Measurements from ENCODE around the gene GARIN5B. TPM values are rescaled to one million over a fixed set of nuclear protein-coding genes. Genes with fewer than 3 reads are reported as not detected.

GARIN5B gene
- total RNA-seq, 2 experiments from 2014 or later: not detected

GRCh38 chr19:55400281-55401087, 37.4 kb upstream of the GARIN5B start:
- CTCF ChIA-PET: no interaction called here
- Mint-ChIP-seq H3K9me3 (no peaks in the 10 kb centered on the region), H3K27me3 (ENCODE audit: low read depth) (no peaks in the 10 kb centered on the region), H3K27ac (no peak overlapping the region), H3K4me3 (peak overlapping the region; percentile 32), H3K4me1 (ENCODE audit: low read depth) (peaks cover 21% of the 10 kb centered on the region), H3K36me3 (ENCODE audit: low read depth) (peaks cover 37% of the 10 kb centered on the region)
- intact Hi-C loops (cut with micrococcal nuclease): no loop called here
- DNase-seq: no peak

GRCh38 chr19:55398200-55398925, 35.3 kb upstream of the GARIN5B start:
- H3K27ac Mint-ChIP-seq: no peak overlapping the region
- intact Hi-C loops (cut with micrococcal nuclease): no loop called here
- no peaks in the 10 kb centered on the region for H3K9me3 Mint-ChIP-seq
- no peaks in the 10 kb centered on the region for H3K27me3 Mint-ChIP-seq (ENCODE audit: low read depth)
- peaks cover 18% of the 10 kb centered on the region for H3K4me1 Mint-ChIP-seq (ENCODE audit: low read depth)
- peaks cover 25% of the 10 kb centered on the region for H3K36me3 Mint-ChIP-seq (ENCODE audit: low read depth)
- no peak for DNase-seq
- CTCF ChIA-PET: no interaction called here
- H3K4me3 Mint-ChIP-seq: no peak overlapping the region

- no peak for DNase-seq
- H3K9me3 Mint-ChIP-seq: no peaks in the 10 kb centered on the region
- H3K27ac Mint-ChIP-seq: no peak overlapping the region
- H3K36me3 Mint-ChIP-seq (ENCODE audit: low read depth): peaks cover 21% of the 10 kb centered on the region
- intact Hi-C loops (cut with micrococcal nuclease): no loop called here
- H3K27me3 Mint-ChIP-seq (ENCODE audit: low read depth): no peaks in the 10 kb centered on the region
- CTCF ChIA-PET: no interaction called here
- H3K4me1 Mint-ChIP-seq (ENCODE audit: low read depth): peaks cover 31% of the 10 kb centered on the region
- H3K4me3 Mint-ChIP-seq: no peak overlapping the region
These were observed 30.0 kb upstream of the GARIN5B start for GRCh38 chr19:55392820-55393761.

- Mint-ChIP-seq H3K27me3 (ENCODE audit: low read depth) (no peaks in the 10 kb centered on the region), H3K4me1 (ENCODE audit: low read depth) (peaks cover 35% of the 10 kb centered on the region), H3K4me3 (no peak overlapping the region), H3K27ac (no peak overlapping the region), H3K9me3 (no peaks in the 10 kb centered on the region), H3K36me3 (ENCODE audit: low read depth) (peaks cover 32% of the 10 kb centered on the region)
- intact Hi-C loops (cut with micrococcal nuclease): no loop called here
- no peak for DNase-seq
- CTCF ChIA-PET: no interaction called here
These were observed 28.9 kb upstream of the GARIN5B start for GRCh38 chr19:55391702-55392615.

GRCh38 chr19:55391191-55391670, 28.2 kb upstream of the GARIN5B start:
- Mint-ChIP-seq H3K27me3 (ENCODE audit: low read depth) (no peaks in the 10 kb centered on the region), H3K36me3 (ENCODE audit: low read depth) (peaks cover 40% of the 10 kb centered on the region), H3K9me3 (no peaks in the 10 kb centered on the region), H3K4me1 (ENCODE audit: low read depth) (peaks cover 42% of the 10 kb centered on the region), H3K4me3 (no peak overlapping the region), H3K27ac (no peak overlapping the region)
- no peak for DNase-seq
- CTCF ChIA-PET: interaction anchor here (0.6 kb wide), 1 partner anchor 31 kb away, joined by 5 read pairs; no protein-coding TSS in a partner anchor
- intact Hi-C loops (cut with micrococcal nuclease): no loop called here

- no peaks in the 10 kb centered on the region for H3K27me3 Mint-ChIP-seq (ENCODE audit: low read depth)
- intact Hi-C loops (cut with micrococcal nuclease): no loop called here
- peaks cover 43% of the 10 kb centered on the region for H3K4me1 Mint-ChIP-seq (ENCODE audit: low read depth)
- no peak for DNase-seq
- peak overlapping the region; percentile 5 for H3K27ac Mint-ChIP-seq
- no peaks in the 10 kb centered on the region for H3K9me3 Mint-ChIP-seq
- no peak overlapping the region for H3K4me3 Mint-ChIP-seq
- CTCF ChIA-PET: no interaction called here
- H3K36me3 Mint-ChIP-seq (ENCODE audit: low read depth): peaks cover 46% of the 10 kb centered on the region
These were observed 27.4 kb upstream of the GARIN5B start for GRCh38 chr19:55390461-55390880.

GRCh38 chr19:55389386-55390317, 26.6 kb upstream of the GARIN5B start:
- intact Hi-C loops (cut with micrococcal nuclease): loop anchor here (5.0 kb wide), 2 partner anchors 253 to 927 kb away; partner anchors contain the start of genes LENG9, ZNF580 and ZNF581
- DNase-seq: no peak
- peaks cover 43% of the 10 kb centered on the region for H3K4me1 Mint-ChIP-seq (ENCODE audit: low read depth)
- CTCF ChIA-PET: interaction anchor here (0.6 kb wide), 2 partner anchors 15 to 957 kb away, joined by 3 read pairs; no protein-coding TSS in a partner anchor
- H3K4me3 Mint-ChIP-seq: peak overlapping the region; percentile 26
- peaks cover 46% of the 10 kb centered on the region for H3K36me3 Mint-ChIP-seq (ENCODE audit: low read depth)
- no peaks in the 10 kb centered on the region for H3K27me3 Mint-ChIP-seq (ENCODE audit: low read depth)
- H3K9me3 Mint-ChIP-seq: no peaks in the 10 kb centered on the region
- H3K27ac Mint-ChIP-seq: peak overlapping the region; percentile 63

GRCh38 chr19:55387736-55388497, 24.9 kb upstream of the GARIN5B start:
- Mint-ChIP-seq H3K4me3 (peak overlapping the region; percentile 100), H3K27ac (peak overlapping the region; percentile 65), H3K9me3 (no peaks in the 10 kb centered on the region), H3K36me3 (ENCODE audit: low read depth) (peaks cover 46% of the 10 kb centered on the region), H3K4me1 (ENCODE audit: low read depth) (peaks cover 50% of the 10 kb centered on the region), H3K27me3 (ENCODE audit: low read depth) (no peaks in the 10 kb centered on the region)
- DNase-seq: no peak
- intact Hi-C loops (cut with micrococcal nuclease): loop anchor here (5.0 kb wide), 2 partner anchors 254 to 926 kb away; partner anchors contain the start of genes LENG9, ZNF580 and ZNF581
- CTCF ChIA-PET: interaction anchor here (1.4 kb wide), 1 partner anchor 86 kb away, joined by 4 read pairs; no protein-coding TSS in a partner anchor

GRCh38 chr19:55386493-55386971, 23.5 kb upstream of the GARIN5B start:
- CTCF ChIA-PET: no interaction called here
- Mint-ChIP-seq H3K36me3 (ENCODE audit: low read depth) (peaks cover 46% of the 10 kb centered on the region), H3K9me3 (no peaks in the 10 kb centered on the region), H3K4me3 (peak overlapping the region; percentile 100), H3K4me1 (ENCODE audit: low read depth) (peaks cover 59% of the 10 kb centered on the region), H3K27ac (peak overlapping the region; percentile 97), H3K27me3 (ENCODE audit: low read depth) (no peaks in the 10 kb centered on the region)
- intact Hi-C loops (cut with micrococcal nuclease): loop anchor here (5.0 kb wide), 2 partner anchors 256 to 924 kb away; partner anchors contain the start of genes LENG9, ZNF580 and ZNF581
- DNase-seq: peak; percentile 22
